ENCODE measurements around the gene HCN3.
"Not testable (repeated sequence)": the region's sequence is repeated elsewhere in the genome, so short reads cannot be mapped to it uniquely, and the experiment has no call there.

- TF ChIP-seq CTCF (IDR thresholded peaks at IDR 0.05 in 4 of 5, conservative IDR thresholded peaks at IDR 0.05 in 1 of 5); POLR2A (IDR thresholded peaks at IDR 0.05): not testable (repeated sequence)
These were observed 43.8 kb upstream of the HCN3 start for GRCh38 chr1:155233502-155233901.
